Activated T-cell treated with anti-CD3 and anti-CD28 coated beads, Interleukin-2, amount 50 U/mL, for 72 hours (primary cell): ENCODE results near the gene HTN1. TPM values are rescaled to one million over a fixed set of nuclear protein-coding genes. Genes with fewer than 3 reads are reported as not detected.

Experiments used
- ATAC-seq, 2 donors: fragments of 150-1000 bp; cut with Tn5 transposase; replicated peaks in 1 of 2; 2 replicates each; pipeline ENCODE4 v1.10.0; 2021; ENCODE audit warnings: moderate library complexity in 2 of 2, mild to moderate bottlenecking in 1 of 2
- DNase-seq, 2 donors: peaks; one replicate each; pipeline ENCODE4 v3.0.0; 2021 to 2022; ENCODE audit warnings: mixed read lengths in 1 of 2
- H3K27ac Mint-ChIP-seq: one replicate; pipeline ENCODE4 v1.8.0; 2022; ENCODE audit warnings: mild to moderate bottlenecking, moderate library complexity, mixed read lengths
- H3K27me3 Mint-ChIP-seq: one replicate; pipeline ENCODE4 v1.8.0; 2022; ENCODE audit warnings: low read depth, mixed read lengths
- H3K36me3 Mint-ChIP-seq, 2 donors: one replicate each; pipeline ENCODE4 v1.8.0; 2022; ENCODE audit warnings: mixed read lengths in 2 of 2, mild to moderate bottlenecking in 1 of 2; ENCODE audit not compliant: insufficient read depth in 2 of 2
- H3K4me1 Mint-ChIP-seq: one replicate; pipeline ENCODE4 v1.8.0; 2022; ENCODE audit warnings: low read depth, mixed read lengths
- H3K4me3 Mint-ChIP-seq, 2 donors: one replicate each; pipeline ENCODE4 v1.8.0; 2022; ENCODE audit warnings: mild to moderate bottlenecking in 2 of 2, mixed read lengths in 2 of 2, moderate library complexity in 2 of 2
- H3K9me3 Mint-ChIP-seq, 2 donors: one replicate each; pipeline ENCODE4 v1.8.0; 2022; ENCODE audit warnings: mixed read lengths in 2 of 2
- total RNA-seq, 2 donors: library from RNA; stranded (reverse); gene quantifications; one replicate each; pipeline ENCODE4 v1.2.3, GENCODE V29; 2022

HTN1 gene
- total RNA-seq, 2 donors from 2014 or later, result not detected

DNA sequence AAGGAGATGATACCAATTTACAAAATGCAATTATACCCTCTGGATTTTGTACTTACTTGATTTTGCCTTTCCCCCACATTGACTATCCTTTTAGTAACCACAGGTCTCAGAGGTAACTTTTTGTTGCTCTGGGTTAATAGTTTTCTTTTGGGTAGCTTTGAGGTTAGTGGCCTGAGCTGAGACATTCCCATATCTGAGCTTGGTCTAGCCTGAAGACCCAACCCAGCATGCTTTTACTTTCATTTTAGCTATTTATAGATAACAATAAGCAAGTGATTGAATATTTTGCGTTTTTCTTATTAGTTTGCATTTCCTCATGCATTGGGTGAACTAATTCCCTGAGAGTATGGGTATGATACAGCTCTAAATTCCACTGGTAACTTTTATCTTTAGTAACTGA is 11.8 kb downstream of the HTN1 start:
- H3K4me1 Mint-ChIP-seq, result no peaks in the 10 kb centered on the region
- no peaks in the 10 kb centered on the region for H3K27me3 Mint-ChIP-seq
- no peak for DNase-seq
- peaks cover 0 to 1% of the 10 kb centered on the region in 2 donors for H3K9me3 Mint-ChIP-seq
- ATAC-seq, result no peak
- H3K27ac Mint-ChIP-seq, result no peak overlapping the region
- H3K36me3 Mint-ChIP-seq, result no peaks in the 10 kb centered on the region
- H3K4me3 Mint-ChIP-seq, result no peak overlapping the region

DNA sequence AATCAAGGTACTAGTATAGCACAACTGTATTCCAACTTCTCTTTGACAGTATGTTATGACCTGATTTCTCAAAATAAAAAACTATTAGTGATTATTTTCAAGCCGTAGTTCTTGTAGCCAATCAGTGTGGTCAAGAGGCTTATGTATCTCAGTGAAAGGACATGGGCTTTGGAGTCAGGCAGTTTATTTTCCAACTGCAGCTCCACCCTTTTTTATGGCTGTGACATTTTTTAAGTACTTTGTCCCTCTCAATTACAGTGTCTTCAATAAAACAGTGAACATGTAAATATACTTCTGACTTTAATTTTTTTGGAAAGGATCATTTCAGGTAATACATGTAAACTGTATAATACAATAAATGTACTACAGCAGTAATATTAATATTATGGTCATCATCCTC is 30.0 kb downstream of the HTN1 start:
- Mint-ChIP-seq H3K4me1 (no peaks in the 10 kb centered on the region), H3K9me3 (no peaks in the 10 kb centered on the region), H3K36me3 (no peaks in the 10 kb centered on the region), H3K27me3 (no peaks in the 10 kb centered on the region), H3K4me3 (no peak overlapping the region), H3K27ac (no peak overlapping the region)
- ATAC-seq (no peak), DNase-seq (no peak)

DNA sequence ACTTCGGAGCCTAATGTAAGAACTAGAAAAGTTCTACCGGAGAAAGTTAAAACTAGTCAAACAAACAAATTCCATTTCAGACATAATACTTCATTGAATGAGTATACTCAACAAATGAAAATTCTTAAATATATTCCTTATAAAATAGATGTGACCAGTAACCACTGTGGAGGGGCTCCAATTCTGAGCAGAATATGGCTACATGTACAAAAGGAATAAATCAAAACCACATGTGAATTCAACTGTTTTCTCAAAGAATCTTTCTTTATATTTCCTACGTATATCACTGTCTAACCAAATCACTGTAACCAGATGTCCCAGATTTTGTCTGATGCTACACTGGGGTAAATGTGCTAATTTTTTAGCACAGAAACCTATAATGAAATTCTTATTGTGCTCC is 49.0 kb downstream of the HTN1 start:
- H3K27ac Mint-ChIP-seq, result no peak overlapping the region
- no peaks in the 10 kb centered on the region for H3K27me3 Mint-ChIP-seq
- no peaks in the 10 kb centered on the region for H3K4me1 Mint-ChIP-seq
- H3K4me3 Mint-ChIP-seq, result no peak overlapping the region
- no peak for DNase-seq
- peaks cover 0 to 2% of the 10 kb centered on the region in 2 donors for H3K9me3 Mint-ChIP-seq
- ATAC-seq, result no peak
- no peaks in the 10 kb centered on the region for H3K36me3 Mint-ChIP-seq

Other genes starting within 250 kb of the HTN1 start
- gene SULT1E1, start 190.3 kb upstream of the HTN1 start, total RNA-seq, result not detected
- gene CSN1S1, start 119.4 kb upstream of the HTN1 start, total RNA-seq, result not detected
- not detected for gene CSN2, start 84.7 kb upstream of the HTN1 start, total RNA-seq
- gene STATH, start 54.5 kb upstream of the HTN1 start, total RNA-seq, result not detected
- gene HTN3, start 22.0 kb upstream of the HTN1 start, total RNA-seq, result not detected
- gene PRR27, start 103.8 kb downstream of the HTN1 start, total RNA-seq, result not detected
- not detected for gene ODAM, start 145.3 kb downstream of the HTN1 start, total RNA-seq
- not detected for gene FDCSP, start 175.7 kb downstream of the HTN1 start, total RNA-seq
- not detected for gene CSN3, start 192.2 kb downstream of the HTN1 start, total RNA-seq